WI38 (cell line): Measurements from ENCODE around the gene CDKL1.
"Not testable (repeated sequence)": the region's sequence is repeated elsewhere in the genome, so short reads cannot be mapped to it uniquely, and the experiment has no call there.

ENCODE experiments used
- H3K4me3 ChIP-seq: 2 replicates; pipeline ENCODE4 v1.5.1; 2011; ENCODE audit warnings: low read depth, mild to moderate bottlenecking, control low read depth, low read length
- TF ChIP-seq, protein P1 (sequence below): IDR thresholded peaks from 2 replicates; pipeline ENCODE4 v1.5.1; 2012; ENCODE audit warnings: low read depth, mild to moderate bottlenecking, control low read depth, low read length

Gene CDKL1

GRCh38 chr14:50377550-50378085, 19.1 kb downstream of the CDKL1 start:
- TF ChIP-seq, protein P1, sequence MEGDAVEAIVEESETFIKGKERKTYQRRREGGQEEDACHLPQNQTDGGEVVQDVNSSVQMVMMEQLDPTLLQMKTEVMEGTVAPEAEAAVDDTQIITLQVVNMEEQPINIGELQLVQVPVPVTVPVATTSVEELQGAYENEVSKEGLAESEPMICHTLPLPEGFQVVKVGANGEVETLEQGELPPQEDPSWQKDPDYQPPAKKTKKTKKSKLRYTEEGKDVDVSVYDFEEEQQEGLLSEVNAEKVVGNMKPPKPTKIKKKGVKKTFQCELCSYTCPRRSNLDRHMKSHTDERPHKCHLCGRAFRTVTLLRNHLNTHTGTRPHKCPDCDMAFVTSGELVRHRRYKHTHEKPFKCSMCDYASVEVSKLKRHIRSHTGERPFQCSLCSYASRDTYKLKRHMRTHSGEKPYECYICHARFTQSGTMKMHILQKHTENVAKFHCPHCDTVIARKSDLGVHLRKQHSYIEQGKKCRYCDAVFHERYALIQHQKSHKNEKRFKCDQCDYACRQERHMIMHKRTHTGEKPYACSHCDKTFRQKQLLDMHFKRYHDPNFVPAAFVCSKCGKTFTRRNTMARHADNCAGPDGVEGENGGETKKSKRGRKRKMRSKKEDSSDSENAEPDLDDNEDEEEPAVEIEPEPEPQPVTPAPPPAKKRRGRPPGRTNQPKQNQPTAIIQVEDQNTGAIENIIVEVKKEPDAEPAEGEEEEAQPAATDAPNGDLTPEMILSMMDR: no peak
- no peak overlapping the region for H3K4me3 ChIP-seq

- TF ChIP-seq, protein P1: no peak
- H3K4me3 ChIP-seq: no peak overlapping the region
Observed at GRCh38 chr14:50375760-50376159, 20.9 kb downstream of the CDKL1 start.

- TF ChIP-seq, protein P1: no peak
- H3K4me3 ChIP-seq: no peak overlapping the region
Observed at GRCh38 chr14:50373959-50374358, 22.7 kb downstream of the CDKL1 start.

- TF ChIP-seq, protein P1: no peak
- H3K4me3 ChIP-seq: no peak overlapping the region
Observed at GRCh38 chr14:50371546-50371945, 25.1 kb downstream of the CDKL1 start.

DNA sequence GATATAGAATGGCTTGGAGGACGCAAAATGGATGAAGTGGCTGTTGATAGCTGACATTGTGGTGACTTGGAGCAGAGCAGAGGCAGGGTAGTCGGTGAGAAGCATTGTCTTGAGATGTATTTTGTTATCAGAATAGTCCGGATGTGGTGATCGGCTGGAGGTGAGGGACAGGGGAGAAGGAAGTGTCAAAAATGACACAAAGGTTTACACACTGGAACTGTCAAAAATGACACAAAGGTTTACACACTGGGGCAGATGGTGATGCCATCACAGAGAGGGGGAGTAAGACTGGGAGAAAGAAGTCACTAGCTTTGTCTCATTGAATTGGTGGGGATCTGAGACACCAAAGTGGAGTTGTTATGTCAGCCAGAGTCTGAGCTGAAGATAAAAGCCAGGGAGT, 30.1 kb downstream of the CDKL1 start:
- TF ChIP-seq, protein P1: no peak
- H3K4me3 ChIP-seq: no peak overlapping the region

DNA sequence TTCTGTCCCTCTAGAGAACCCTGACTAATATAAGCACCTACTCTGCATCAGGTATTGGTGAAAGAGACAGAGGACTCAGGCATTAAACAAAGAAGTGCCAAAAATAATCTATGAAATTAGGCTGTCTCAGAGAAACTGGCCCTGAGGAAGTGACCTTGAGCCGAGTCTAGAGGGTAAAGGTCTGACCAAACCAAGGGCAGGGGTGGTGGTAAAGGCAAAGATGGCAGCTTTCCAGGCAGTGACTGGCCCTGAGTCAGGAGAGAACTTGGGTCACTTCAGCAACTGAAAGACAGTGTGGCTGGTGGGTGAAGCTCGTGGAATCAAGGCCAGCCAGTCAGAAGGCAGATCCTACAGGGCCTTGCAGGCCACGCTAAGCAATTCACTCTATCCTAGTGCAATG, 30.6 kb downstream of the CDKL1 start:
- no peak overlapping the region for H3K4me3 ChIP-seq
- TF ChIP-seq, protein P1: no peak

- H3K4me3 ChIP-seq: not testable (repeated sequence)
Observed at GRCh38 chr14:50365572-50365971, 31.1 kb downstream of the CDKL1 start.

GRCh38 chr14:50364792-50365191, 31.9 kb downstream of the CDKL1 start:
- TF ChIP-seq, protein P1: no peak
- no peak overlapping the region for H3K4me3 ChIP-seq
